Smooth muscle cell (in vitro differentiated cells): ENCODE data around the gene PRSS23. TPM values are rescaled to one million over a fixed set of nuclear protein-coding genes. Genes with fewer than 3 reads are reported as not detected.

Experiments used
- DNase-seq: peaks from one replicate; lab custom pipeline; 2025; ENCODE audit not compliant: unreplicated experiment; lab: John Stamatoyannopoulos, UW
- H2AFZ ChIP-seq: fragments of 200-600 bp; sonication (generic); 2 replicates; pipeline ENCODE4 v1.6.0; 2016; ENCODE audit warnings: antibody characterized with exemption, low read depth, mild to moderate bottlenecking
- H3F3A ChIP-seq: fragments of 200-600 bp; sonication (generic); 2 replicates; pipeline ENCODE4 v1.6.0; 2017; ENCODE audit warnings: antibody characterized with exemption, low read depth
- H3K27ac ChIP-seq: fragments of 200-600 bp; sonication (generic); 2 replicates; pipeline ENCODE4 v1.5.1; 2016; ENCODE audit warnings: low read depth, mild to moderate bottlenecking
- H3K27me3 ChIP-seq: fragments of 200-600 bp; sonication (generic); 2 replicates; pipeline ENCODE4 v1.6.1; 2016; ENCODE audit warnings: low read depth, mild to moderate bottlenecking
- H3K36me3 ChIP-seq: fragments of 200-600 bp; sonication (generic); 2 replicates; pipeline ENCODE4 v1.5.1; 2016; ENCODE audit warnings: low read depth
- H3K4me1 ChIP-seq: fragments of 200-600 bp; sonication (generic); 2 replicates; pipeline ENCODE4 v1.5.1; 2016; ENCODE audit warnings: low read depth
- H3K4me2 ChIP-seq: fragments of 200-600 bp; sonication (generic); 2 replicates; pipeline ENCODE4 v1.6.0; 2016; ENCODE audit warnings: mild to moderate bottlenecking
- H3K4me3 ChIP-seq: fragments of 200-600 bp; sonication (generic); 2 replicates; pipeline ENCODE4 v1.5.1; 2016; ENCODE audit warnings: mild to moderate bottlenecking
- H3K79me2 ChIP-seq: fragments of 200-600 bp; sonication (generic); 2 replicates; pipeline ENCODE4 v1.6.0; 2016; ENCODE audit warnings: low read depth, mild to moderate bottlenecking
- H3K9ac ChIP-seq: fragments of 200-600 bp; sonication (generic); 2 replicates; pipeline ENCODE4 v1.6.0; 2016; ENCODE audit warnings: low read depth
- H3K9me3 ChIP-seq: fragments of 200-600 bp; sonication (generic); replicated peaks from 2 replicates; pipeline ENCODE4 v1.5.1; 2016; ENCODE audit warnings: low read depth
- H4K20me1 ChIP-seq: fragments of 200-600 bp; sonication (generic); 2 replicates; pipeline ENCODE4 v1.6.0; 2016; ENCODE audit warnings: low read depth
- CTCF ChIP-seq: fragments of 200-600 bp; sonication (generic); IDR thresholded peaks from 2 replicates; pipeline ENCODE4 v1.5.1; 2017; ENCODE audit warnings: borderline replicate concordance, mild to moderate bottlenecking, antibody characterized with exemption; ENCODE audit not compliant: insufficient read depth, poor library complexity, severe bottlenecking
- WGBS: methylation state at CpG from one replicate; pipeline ENCODE4 v1.1.7; 2016; ENCODE audit warnings: low lambda C conversion rate; 5-methylcytosine and 5-hydroxymethylcytosine counted together
- polyA plus RNA-seq: library from polyadenylated mRNA; unstranded; fragments of >200 nt; fragmentation: Nextera tagmentation; extraction: Ambion mirVana; gene quantifications from 2 replicates; pipeline ENCODE4 v1.2.1, GENCODE V29; 2016
- total RNA-seq: library from RNA; depleted of rRNA; stranded (reverse); fragments of >200 nt; gene quantifications from 2 replicates; pipeline ENCODE4 v1.2.3, GENCODE V29; 2014

The PRSS23 gene
- total and polyA plus RNA-seq, 2 experiments from 2014 or later: 132 to 156 TPM

DNA sequence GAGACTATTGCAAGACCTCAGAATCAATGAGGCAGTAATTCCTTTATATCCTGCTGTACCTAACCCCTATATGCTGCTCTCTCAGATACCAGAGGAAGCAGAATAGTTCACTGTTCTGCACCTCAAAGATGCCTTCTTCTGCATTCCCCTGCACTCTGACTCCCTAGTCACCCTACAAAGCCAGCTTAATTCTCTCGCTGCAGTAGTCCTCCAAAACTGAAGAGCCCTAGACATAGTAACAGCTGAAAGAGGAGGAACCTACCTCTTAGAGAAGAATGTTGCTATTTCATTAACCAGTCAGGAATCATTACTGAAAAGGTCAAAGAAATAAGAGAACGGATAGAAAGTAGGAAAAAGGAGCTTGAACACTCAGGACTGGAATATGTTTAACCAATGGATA lies 49.3 kb downstream of the PRSS23 start:
- Histone ChIP-seq H3K4me3 (no peak overlapping the region), H3K27ac (no peak overlapping the region), H3K36me3 (no peaks in the 10 kb centered on the region), H3K9ac (no peak overlapping the region), H4K20me1 (no peaks in the 10 kb centered on the region), H2AFZ (no peak overlapping the region), H3F3A (no peaks in the 10 kb centered on the region), H3K27me3 (no peaks in the 10 kb centered on the region), H3K4me2 (no peak overlapping the region), H3K9me3 (no peaks in the 10 kb centered on the region), H3K79me2 (no peaks in the 10 kb centered on the region), H3K4me1 (peaks cover 9% of the 10 kb centered on the region)
- 90% methylated on average over 2 of the region's 2 CpGs for WGBS
- no peak for DNase-seq
- TF ChIP-seq CTCF: no peak

Other genes with a start within 250 kb of the PRSS23 start
- 8.4 and 9.3 TPM in 2 replicates for gene ME3, start 127.9 kb upstream of the PRSS23 start, total RNA-seq
- 4.2 and 9.7 TPM in 2 replicates for gene ME3, start 127.9 kb upstream of the PRSS23 start, polyA plus RNA-seq
- 5.8 and 6.6 TPM in 2 replicates for gene FZD4, start 154.9 kb downstream of the PRSS23 start, total RNA-seq
- 1.8 and 2.8 TPM in 2 replicates for gene FZD4, start 154.9 kb downstream of the PRSS23 start, polyA plus RNA-seq
- 21.7 and 32.3 TPM in 2 replicates for gene TMEM135, start 237.4 kb downstream of the PRSS23 start, total RNA-seq
- gene TMEM135, start 237.4 kb downstream of the PRSS23 start, polyA plus RNA-seq: 12.4 and 12.6 TPM in 2 replicates